Heart left ventricle (tissue), 13 donors: ENCODE data around the gene COL2A1.

ENCODE experiments used
- CTCF ChIP-seq, 12 donors: fragments of 200-600 bp; sonication (generic) in 4 of 12; IDR thresholded peaks; one replicate each; pipeline versions ENCODE4 v1.5.0 to v1.8.0; 2018 to 2022; ENCODE audit warnings: antibody characterized with exemption in 12 of 12, mild to moderate bottlenecking in 5 of 12
- POLR2A ChIP-seq, 2 donors: fragments of 450-650 bp; IDR thresholded peaks; one replicate each; pipeline ENCODE4 v1.6.1; 2017; ENCODE audit warnings: antibody characterized with exemption in 2 of 2, mild to moderate bottlenecking in 2 of 2, moderate library complexity in 2 of 2
- donor health status: ischemic (EF 13 %, LVEDD 7.1; RV severe dilation, severe dysfunction).
- donor health status: DM: no; HTN: yes; CAD: no.
- donor health status: DM: no; HTN: no; CAD: no.
- donor health status: ischemic (EF 25% LVEDD 6.9; RV normal size, moderate dysfunction).
- donor health status: ischemic (EF 25% LVEDD 5.7; RV mildly dilated, moderate dysfunction).
- donor health status: ischemic (EF 35%, LVEDD 5.7; RV mildly dilated, moderate dysfunction).
- donor health status: nonischemic (EF 11% LVEDD 7.7; RV severe dilation, severe dysfunction).
- donor health status: DM: yes; HTN: yes; CAD: no.
- donor health status: PGD.
- donor health status: ischemic (EF 29% LVEDD 5.4; RV normal size, mild dysfunction).
- donor health status: nonischemic (EF 23%, LVEDD 6.1; RV moderate dilation, normal function).

GRCh38 chr12:48039151-48039550 lies 34.9 kb upstream of the COL2A1 start:
- TF ChIP-seq CTCF (IDR thresholded peaks at IDR 0.05) (no peak), POLR2A (IDR thresholded peaks at IDR 0.05) (no peak)
